Neural progenitor cell (in vitro differentiated cells): Measurements from ENCODE around the gene ZC3H12C.

Source experiments
- CTCF ChIP-seq: fragments of 200-600 bp; sonication (generic); IDR thresholded peaks from 2 replicates; pipeline ENCODE4 v1.5.1; 2017; ENCODE audit warnings: antibody characterized with exemption, mild to moderate bottlenecking
- EZH2 ChIP-seq: fragments of 200-600 bp; sonication (generic); IDR thresholded peaks from 2 replicates; pipeline ENCODE4 v1.6.1; 2017; ENCODE audit warnings: antibody characterized with exemption, mild to moderate bottlenecking, moderate library complexity

DNA sequence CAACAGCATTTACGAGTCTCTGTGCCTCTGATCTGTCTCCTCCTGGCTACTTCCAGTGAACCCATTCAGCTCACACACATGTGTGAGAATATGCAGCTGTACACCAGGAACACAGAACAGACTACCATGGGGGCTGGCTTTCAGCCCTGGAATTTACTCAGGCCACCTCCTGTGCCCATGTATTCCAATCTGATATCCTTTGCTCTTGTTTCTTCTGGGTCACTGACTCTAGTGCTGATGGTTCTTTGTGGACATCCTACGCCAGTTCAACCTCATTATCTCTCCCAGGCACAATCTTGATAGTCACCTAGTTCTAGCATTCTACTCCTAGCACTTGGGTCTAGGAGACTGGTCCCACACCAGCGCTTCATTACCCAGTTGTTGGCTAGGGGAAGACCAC is 23.0 kb upstream of the ZC3H12C start:
- TF ChIP-seq EZH2 (no peak), CTCF (no peak)
